HCT116 (cell line): Measurements from ENCODE around the gene SLC25A22. TPM values are rescaled to one million over a fixed set of nuclear protein-coding genes. Genes with fewer than 3 reads are reported as not detected.

Source experiments
- ATAC-seq: fragments of 200-7000 bp; cut with Tn5 transposase; 2 replicates; pipeline ENCODE4 v1.9.1; 2020; ENCODE audit warnings: mild to moderate bottlenecking, moderate library complexity
- BruUV-seq: library from RNA; stranded (reverse); fragments of 400-500 nt; replicated peaks from 2 replicates; lab custom pipeline; 2021; lab: Mats Ljungman, UMichigan
- CTCF ChIA-PET: fragments of 300-600 bp; sonication (Branson Sonifier 250); formaldehyde crosslinking; loops from one replicate; lab custom pipeline; 2021; ENCODE audit warnings: antibody characterized with exemption; lab: Charles Lee
- POLR2A ChIA-PET: fragments of 300-600, 350-600 bp; sonication (Branson Sonifier 250); formaldehyde crosslinking; loops from one replicate; lab custom pipeline; 2021; ENCODE audit warnings: antibody characterized with exemption; lab: Charles Lee
- RAD21 ChIA-PET, 2 experiments: fragments of 300-600 bp; sonication (Branson Sonifier 250); formaldehyde crosslinking; loops; one replicate each; lab custom pipeline; 2023; ENCODE audit warnings: low total read pairs in 2 of 2; ENCODE audit not compliant: uncharacterized antibody in 2 of 2, unreplicated experiment in 2 of 2, low non-redundant PET in 1 of 2; lab: Charles Lee
- DNase-seq: peaks from one replicate; pipeline ENCODE4 v3.0.0-alpha.2; 2010; ENCODE audit warnings: low read depth, low spot score
- H2AFZ ChIP-seq: fragments of 200-600 bp; shearing (Covaris generic), sonication (generic); 2 replicates; pipeline ENCODE4 v1.6.1; 2017; ENCODE audit warnings: low read depth, mixed run types, mixed read lengths, antibody characterized with exemption, low read length; ENCODE audit not compliant: poor library complexity, severe bottlenecking
- H3K27ac ChIP-seq: 2 replicates; pipeline ENCODE4 v1.5.1; 2012; ENCODE audit warnings: low read depth, low read length
- H3K27me3 ChIP-seq: fragments of 200-600 bp; sonication (generic); 2 replicates; pipeline ENCODE4 v1.6.1; 2016; ENCODE audit warnings: mixed run types, low read length, mixed read lengths; ENCODE audit not compliant: insufficient read depth
- H3K36me3 ChIP-seq, 2 experiments: fragments of 200-500 bp in 1 of 2; fragments of 200-600 bp in 1 of 2; sonication (Bioruptor generic) in 1 of 2; sonication (generic) in 1 of 2; 2 replicates each; pipeline versions ENCODE4 v1.5.1 to v1.6.1; 2014 to 2016; ENCODE audit warnings: low read length in 2 of 2, inconsistent platforms in 1 of 2, mixed read lengths in 1 of 2, mixed run types in 1 of 2; ENCODE audit not compliant: insufficient read depth in 2 of 2, control insufficient read depth in 1 of 2
- H3K4me1 ChIP-seq, 2 experiments: fragments of 200-600 bp in 1 of 2; sonication (generic) in 1 of 2; 2 replicates each; pipeline versions ENCODE4 v1.5.1 to v1.6.1; 2012 to 2017; ENCODE audit warnings: low read length in 2 of 2, inconsistent platforms in 1 of 2, mild to moderate bottlenecking in 1 of 2, mixed read lengths in 1 of 2, mixed run types in 1 of 2, moderate library complexity in 1 of 2; ENCODE audit not compliant: insufficient read depth in 2 of 2, control insufficient read depth in 1 of 2
- H3K4me2 ChIP-seq: fragments of 200-600 bp; sonication (generic); 2 replicates; pipeline ENCODE4 v1.6.1; 2017; ENCODE audit warnings: mixed run types, low read length, mixed read lengths
- H3K4me3 ChIP-seq, 2 experiments: fragments of 200-600 bp in 1 of 2; sonication (generic) in 1 of 2; replicated peaks in 1 of 2; 2 replicates each; pipeline ENCODE4 v1.5.1; 2011 to 2016; ENCODE audit warnings: low read length in 2 of 2, control low read depth in 1 of 2, low read depth in 1 of 2, mild to moderate bottlenecking in 1 of 2, mixed read lengths in 1 of 2, mixed run types in 1 of 2
- H3K79me2 ChIP-seq: fragments of 200-600 bp; sonication (generic); 2 replicates; pipeline ENCODE4 v1.6.1; 2017; ENCODE audit warnings: mild to moderate bottlenecking, mixed run types, low read length, moderate library complexity, mixed read lengths; ENCODE audit not compliant: insufficient read depth
- H3K9ac ChIP-seq: fragments of 200-600 bp; sonication (generic); 2 replicates; pipeline ENCODE4 v1.6.1; 2016; ENCODE audit warnings: low read length, mixed read lengths
- H3K9me2 ChIP-seq: fragments of 200-600 bp; sonication (generic), shearing (Covaris generic); 2 replicates; pipeline ENCODE4 v1.6.1; 2017; ENCODE audit warnings: mixed run types, mild to moderate bottlenecking, moderate library complexity; ENCODE audit not compliant: insufficient read depth
- H3K9me3 ChIP-seq, 2 experiments: fragments of 200-500 bp in 1 of 2; fragments of 200-600 bp in 1 of 2; sonication (Bioruptor generic) in 1 of 2; sonication (generic) in 1 of 2; 2 replicates each; pipeline ENCODE4 v1.6.1; 2014 to 2017; ENCODE audit warnings: low read length in 2 of 2, mixed read lengths in 2 of 2, inconsistent platforms in 1 of 2, low read depth in 1 of 2, mild to moderate bottlenecking in 1 of 2, mixed run types in 1 of 2, moderate library complexity in 1 of 2; ENCODE audit not compliant: control insufficient read depth in 1 of 2, insufficient read depth in 1 of 2
- H4K20me1 ChIP-seq: fragments of 200-600 bp; sonication (generic), shearing (Covaris generic); 2 replicates; pipeline ENCODE4 v1.6.1; 2017; ENCODE audit warnings: mixed run types, mild to moderate bottlenecking, moderate library complexity; ENCODE audit not compliant: insufficient read depth
- CEBPB ChIP-seq: IDR thresholded peaks from 2 replicates; pipeline ENCODE4 v1.6.1; 2012; ENCODE audit warnings: low read depth
- EGR1 ChIP-seq: IDR thresholded peaks from 2 replicates; pipeline ENCODE4 v1.6.1; 2012; ENCODE audit warnings: low read depth
- ELF1 ChIP-seq: IDR thresholded peaks from 2 replicates; pipeline ENCODE4 v1.6.1; 2012; ENCODE audit warnings: low read depth, borderline replicate concordance
- EZH2 ChIP-seq: fragments of 200-600 bp; sonication (generic); IDR thresholded peaks from 2 replicates; pipeline ENCODE4 v1.6.1; 2017; ENCODE audit warnings: antibody characterized with exemption, mixed run types
- EZH2phosphoT487 ChIP-seq: fragments of 200-600 bp; IDR thresholded peaks from 2 replicates; pipeline ENCODE4 v1.6.1; 2018; ENCODE audit warnings: antibody characterized with exemption, borderline replicate concordance
- FOSL1 ChIP-seq: IDR thresholded peaks from 2 replicates; pipeline ENCODE4 v1.6.1; 2012; ENCODE audit warnings: low read depth
- JUND ChIP-seq: IDR thresholded peaks from 2 replicates; pipeline ENCODE4 v1.6.1; 2012
- POLR2A ChIP-seq: IDR thresholded peaks from 2 replicates; pipeline ENCODE4 v1.7.0; 2011; ENCODE audit warnings: borderline replicate concordance; ENCODE audit not compliant: insufficient read depth, insufficient read length; ENCODE audit errors: extremely low read depth
- RAD21 ChIP-seq: IDR thresholded peaks from 2 replicates; pipeline ENCODE4 v1.6.1; 2012; ENCODE audit warnings: low read depth, mild to moderate bottlenecking
- SIN3A ChIP-seq: IDR thresholded peaks from 2 replicates; pipeline ENCODE4 v1.6.1; 2012; ENCODE audit warnings: low read depth
- SP1 ChIP-seq: IDR thresholded peaks from 2 replicates; pipeline ENCODE4 v1.6.1; 2012; ENCODE audit warnings: low read depth
- TCF7L2 ChIP-seq: IDR thresholded peaks from 2 replicates; pipeline ENCODE4 v1.7.0; 2011; ENCODE audit warnings: borderline replicate concordance, inconsistent platforms; ENCODE audit not compliant: insufficient read depth, insufficient read length; ENCODE audit errors: extremely low read depth
- YY1 ChIP-seq: IDR thresholded peaks from 2 replicates; pipeline ENCODE4 v1.6.1; 2011; ENCODE audit warnings: low read length, low read depth, moderate library complexity, mild to moderate bottlenecking; ENCODE audit not compliant: insufficient replicate concordance; ENCODE audit errors: extremely low read depth
- ZNF274 ChIP-seq: fragments of 200-500 bp; sonication (Bioruptor generic); IDR thresholded peaks from 2 replicates; pipeline ENCODE4 v1.6.1; 2014; ENCODE audit warnings: mild to moderate bottlenecking, low read depth, low read length, inconsistent platforms
- intact Hi-C: fragments of 100-400 bp; cut with micrococcal nuclease; formaldehyde crosslinking; loops from 2 replicates; pipeline ENCODE4 v1.10.0; 2022
- total RNA-seq: library from RNA; stranded (reverse); gene quantifications from one replicate; pipeline ENCODE4 v1.2.1, GENCODE V29; 2021; ENCODE audit not compliant: unreplicated experiment
- TF ChIP-seq, protein P1 (sequence below): IDR thresholded peaks from 2 replicates; pipeline ENCODE4 v1.6.1; 2012
- TF ChIP-seq, protein P2 (sequence below): IDR thresholded peaks from 2 replicates; pipeline ENCODE4 v1.6.1; 2012
- TF ChIP-seq, protein P3 (sequence below): IDR thresholded peaks from 2 replicates; pipeline ENCODE4 v1.6.1; 2011; ENCODE audit warnings: mild to moderate bottlenecking, low read length, moderate library complexity; ENCODE audit not compliant: insufficient replicate concordance; ENCODE audit errors: extremely low read depth
- TF ChIP-seq, protein P4 (sequence below): IDR thresholded peaks from 2 replicates; pipeline ENCODE4 v1.6.1; 2012; ENCODE audit warnings: low read depth

The SLC25A22 gene
- total RNA-seq, 1 experiment from 2014 or later, result 62.0 TPM

DNA sequence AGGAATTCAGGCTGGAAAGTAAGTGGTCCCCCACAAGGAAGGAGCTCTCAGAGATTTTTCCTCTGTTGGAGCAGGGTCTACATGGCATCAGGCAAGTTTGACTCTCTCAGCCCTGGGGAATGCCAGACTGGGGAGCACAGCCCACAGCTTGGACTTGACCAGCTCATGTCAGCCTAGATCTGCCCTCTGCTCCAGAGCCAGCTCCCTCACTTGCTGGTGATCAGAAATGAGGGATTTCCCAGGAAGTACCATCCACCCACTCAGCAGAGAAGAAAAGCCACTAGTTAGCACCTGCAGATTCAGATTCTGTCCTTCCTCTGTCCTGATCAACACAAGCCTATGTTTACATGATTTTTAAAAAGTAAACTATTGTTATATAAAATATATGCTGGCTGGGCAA is 37.8 kb downstream of the SLC25A22 start (continued):
- TF ChIP-seq YY1 (no peak), ELF1 (no peak), SP1 (no peak), TCF7L2 (no peak), CEBPB (no peak), FOSL1 (no peak), JUND (no peak), EZH2phosphoT487 (no peak), ZNF274 (no peak)
- TF ChIP-seq, protein P1, sequence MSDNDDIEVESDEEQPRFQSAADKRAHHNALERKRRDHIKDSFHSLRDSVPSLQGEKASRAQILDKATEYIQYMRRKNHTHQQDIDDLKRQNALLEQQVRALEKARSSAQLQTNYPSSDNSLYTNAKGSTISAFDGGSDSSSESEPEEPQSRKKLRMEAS, result no peak
- TF ChIP-seq, protein P2, sequence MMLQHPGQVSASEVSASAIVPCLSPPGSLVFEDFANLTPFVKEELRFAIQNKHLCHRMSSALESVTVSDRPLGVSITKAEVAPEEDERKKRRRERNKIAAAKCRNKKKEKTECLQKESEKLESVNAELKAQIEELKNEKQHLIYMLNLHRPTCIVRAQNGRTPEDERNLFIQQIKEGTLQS, result no peak
- TF ChIP-seq, protein P3, sequence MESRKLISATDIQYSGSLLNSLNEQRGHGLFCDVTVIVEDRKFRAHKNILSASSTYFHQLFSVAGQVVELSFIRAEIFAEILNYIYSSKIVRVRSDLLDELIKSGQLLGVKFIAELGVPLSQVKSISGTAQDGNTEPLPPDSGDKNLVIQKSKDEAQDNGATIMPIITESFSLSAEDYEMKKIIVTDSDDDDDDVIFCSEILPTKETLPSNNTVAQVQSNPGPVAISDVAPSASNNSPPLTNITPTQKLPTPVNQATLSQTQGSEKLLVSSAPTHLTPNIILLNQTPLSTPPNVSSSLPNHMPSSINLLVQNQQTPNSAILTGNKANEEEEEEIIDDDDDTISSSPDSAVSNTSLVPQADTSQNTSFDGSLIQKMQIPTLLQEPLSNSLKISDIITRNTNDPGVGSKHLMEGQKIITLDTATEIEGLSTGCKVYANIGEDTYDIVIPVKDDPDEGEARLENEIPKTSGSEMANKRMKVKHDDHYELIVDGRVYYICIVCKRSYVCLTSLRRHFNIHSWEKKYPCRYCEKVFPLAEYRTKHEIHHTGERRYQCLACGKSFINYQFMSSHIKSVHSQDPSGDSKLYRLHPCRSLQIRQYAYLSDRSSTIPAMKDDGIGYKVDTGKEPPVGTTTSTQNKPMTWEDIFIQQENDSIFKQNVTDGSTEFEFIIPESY, result no peak
- TF ChIP-seq, all 23 proteins: peak for 0

DNA sequence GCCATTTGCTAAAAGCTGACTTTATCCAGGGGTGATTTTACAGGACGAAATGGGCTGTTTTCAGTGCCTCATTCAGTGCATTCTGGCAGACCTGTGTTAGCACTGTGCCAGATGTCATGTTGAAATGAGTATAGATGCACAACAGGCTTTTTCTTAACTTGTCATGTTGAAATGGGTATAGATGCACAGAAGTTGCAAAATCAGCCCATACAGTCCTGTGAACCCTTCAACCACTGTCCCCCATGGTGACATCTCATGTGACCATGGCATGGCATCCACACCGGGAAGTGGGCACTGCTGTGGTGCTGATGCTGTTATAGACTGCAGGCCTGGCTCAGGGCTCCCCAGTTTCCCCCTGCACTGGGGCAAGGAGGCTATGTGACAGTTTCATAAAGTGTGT is 48.4 kb downstream of the SLC25A22 start:
- no TSS peak for BruUV-seq
- TF ChIP-seq, protein P4, sequence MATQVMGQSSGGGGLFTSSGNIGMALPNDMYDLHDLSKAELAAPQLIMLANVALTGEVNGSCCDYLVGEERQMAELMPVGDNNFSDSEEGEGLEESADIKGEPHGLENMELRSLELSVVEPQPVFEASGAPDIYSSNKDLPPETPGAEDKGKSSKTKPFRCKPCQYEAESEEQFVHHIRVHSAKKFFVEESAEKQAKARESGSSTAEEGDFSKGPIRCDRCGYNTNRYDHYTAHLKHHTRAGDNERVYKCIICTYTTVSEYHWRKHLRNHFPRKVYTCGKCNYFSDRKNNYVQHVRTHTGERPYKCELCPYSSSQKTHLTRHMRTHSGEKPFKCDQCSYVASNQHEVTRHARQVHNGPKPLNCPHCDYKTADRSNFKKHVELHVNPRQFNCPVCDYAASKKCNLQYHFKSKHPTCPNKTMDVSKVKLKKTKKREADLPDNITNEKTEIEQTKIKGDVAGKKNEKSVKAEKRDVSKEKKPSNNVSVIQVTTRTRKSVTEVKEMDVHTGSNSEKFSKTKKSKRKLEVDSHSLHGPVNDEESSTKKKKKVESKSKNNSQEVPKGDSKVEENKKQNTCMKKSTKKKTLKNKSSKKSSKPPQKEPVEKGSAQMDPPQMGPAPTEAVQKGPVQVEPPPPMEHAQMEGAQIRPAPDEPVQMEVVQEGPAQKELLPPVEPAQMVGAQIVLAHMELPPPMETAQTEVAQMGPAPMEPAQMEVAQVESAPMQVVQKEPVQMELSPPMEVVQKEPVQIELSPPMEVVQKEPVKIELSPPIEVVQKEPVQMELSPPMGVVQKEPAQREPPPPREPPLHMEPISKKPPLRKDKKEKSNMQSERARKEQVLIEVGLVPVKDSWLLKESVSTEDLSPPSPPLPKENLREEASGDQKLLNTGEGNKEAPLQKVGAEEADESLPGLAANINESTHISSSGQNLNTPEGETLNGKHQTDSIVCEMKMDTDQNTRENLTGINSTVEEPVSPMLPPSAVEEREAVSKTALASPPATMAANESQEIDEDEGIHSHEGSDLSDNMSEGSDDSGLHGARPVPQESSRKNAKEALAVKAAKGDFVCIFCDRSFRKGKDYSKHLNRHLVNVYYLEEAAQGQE, result no peak
- TF ChIP-seq POLR2A (no peak), EGR1 (no peak), SIN3A (no peak), EZH2 (no peak), JUND (no peak), RAD21 (no peak), YY1 (no peak)
- TF ChIP-seq, protein P2, result no peak

More for the DNA sequence above, 48.4 kb downstream of the SLC25A22 start:
- POLR2A ChIA-PET, result interaction anchor here (2.2 kb wide), 1 partner anchor 13 kb away, joined by 9 read pairs; no protein-coding TSS in a partner anchor
- CTCF ChIA-PET, result interaction anchor here (1.3 kb wide), 1 partner anchor 13 kb away, joined by 3 read pairs; no protein-coding TSS in a partner anchor
- Histone ChIP-seq H2AFZ (no peak overlapping the region), H3K9me3 (no peaks in the 10 kb centered on the region), H3K4me1 (peaks cover 19 to 42% of the 10 kb centered on the region in 2 experiments; a peak in 3 of 4 replicates), H3K9ac (no peak overlapping the region), H3K4me3 (no peak overlapping the region), H3K27me3 (no peaks in the 10 kb centered on the region), H4K20me1 (no peaks in the 10 kb centered on the region), H3K27ac (no peak overlapping the region), H3K79me2 (peaks cover 71% of the 10 kb centered on the region), H3K9me2 (no peaks in the 10 kb centered on the region), H3K4me2 (peak overlapping the region; percentile 4; the same call in 1 of the 2 replicates), H3K36me3 (no peaks in the 10 kb centered on the region; a peak in 2 of 4 replicates)
- no peak for ATAC-seq
- intact Hi-C loops, result no loop called here
- DNase-seq, result no peak
- RAD21 ChIA-PET, result no interaction called here
